ENCODE measurements around the gene TANGO6.

DNA sequence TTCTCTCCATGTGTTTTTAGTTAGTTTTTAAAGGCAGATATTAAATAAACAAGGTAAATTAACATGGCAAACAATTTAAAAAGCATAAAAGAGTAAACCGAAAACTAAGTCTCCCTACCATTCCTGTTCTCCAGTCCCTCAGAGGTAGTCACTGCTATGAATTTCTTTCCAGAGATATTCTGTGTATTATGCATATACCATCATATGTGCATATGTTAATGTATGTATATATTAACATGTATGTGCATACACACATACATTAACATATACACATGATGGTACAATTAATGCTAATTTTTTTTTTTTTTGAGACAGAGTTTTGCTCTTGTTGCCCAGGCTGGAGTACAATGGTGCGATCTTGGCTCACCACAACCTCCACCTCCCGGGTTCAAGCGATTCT, 32.5 kb downstream of the TANGO6 start:
- TF ChIP-seq CTCF (IDR thresholded peaks at IDR 0.05) (no peak), POLR2A (IDR thresholded peaks at IDR 0.05) (no peak)
